Stimulated activated CD8-positive, alpha-beta memory T cell treated with anti-CD3 and anti-CD28 coated beads, Interleukin-15, amount 100 ng/mL, for 1 hour (primary cell): ENCODE results near the gene KLF7.

Experiments
- DNase-seq: peaks from one replicate; pipeline ENCODE4 v3.0.0-alpha.2; 2020; ENCODE audit warnings: low read depth

KLF7 gene

GRCh38 chr2:207148020-207148419, 17.7 kb downstream of the KLF7 start:
- no peak for DNase-seq

- no peak for DNase-seq
Measured at GRCh38 chr2:207144173-207144785, 21.5 kb downstream of the KLF7 start.

GRCh38 chr2:207143215-207144172, 22.3 kb downstream of the KLF7 start:
- DNase-seq = no peak

GRCh38 chr2:207142461-207142860, 23.3 kb downstream of the KLF7 start:
- no peak for DNase-seq

- no peak for DNase-seq
Measured at GRCh38 chr2:207141386-207141785, 24.4 kb downstream of the KLF7 start.

GRCh38 chr2:207140265-207140664, 25.5 kb downstream of the KLF7 start:
- DNase-seq = no peak

- no peak for DNase-seq
Measured at GRCh38 chr2:207139552-207139951, 26.2 kb downstream of the KLF7 start.

- DNase-seq = no peak
Measured at GRCh38 chr2:207138627-207139297, 27.0 kb downstream of the KLF7 start.

- DNase-seq = no peak
Measured at GRCh38 chr2:207137596-207138337, 28.0 kb downstream of the KLF7 start.

GRCh38 chr2:207136874-207137273, 28.9 kb downstream of the KLF7 start:
- DNase-seq = no peak

- no peak for DNase-seq
Measured at GRCh38 chr2:207135801-207136457, 29.8 kb downstream of the KLF7 start.

GRCh38 chr2:207135340-207135739, 30.4 kb downstream of the KLF7 start:
- DNase-seq = no peak

- no peak for DNase-seq
Measured at GRCh38 chr2:207133820-207134519, 31.8 kb downstream of the KLF7 start.

- no peak for DNase-seq
Measured at GRCh38 chr2:207133458-207133819, 32.3 kb downstream of the KLF7 start.

- DNase-seq = no peak
Measured at GRCh38 chr2:207132019-207132418, 33.7 kb downstream of the KLF7 start.

- no peak for DNase-seq
Measured at GRCh38 chr2:207131594-207131993, 34.2 kb downstream of the KLF7 start.

- no peak for DNase-seq
Measured at GRCh38 chr2:207130958-207131521, 34.7 kb downstream of the KLF7 start.

- no peak for DNase-seq
Measured at GRCh38 chr2:207129821-207130220, 35.9 kb downstream of the KLF7 start.

- no peak for DNase-seq
Measured at GRCh38 chr2:207128867-207129266, 36.9 kb downstream of the KLF7 start.

- DNase-seq = no peak
Measured at GRCh38 chr2:207126724-207127308, 38.9 kb downstream of the KLF7 start.
